Measurements from ENCODE around the gene EMC1. TPM values are rescaled to one million over a fixed set of nuclear protein-coding genes. Genes with fewer than 3 reads are reported as not detected.
"Not testable (repeated sequence)": the region's sequence is repeated elsewhere in the genome, so short reads cannot be mapped to it uniquely, and the experiment has no call there.

EMC1 gene
- total RNA-seq, 1 donor from 2014 or later: 41.6 TPM

DNA sequence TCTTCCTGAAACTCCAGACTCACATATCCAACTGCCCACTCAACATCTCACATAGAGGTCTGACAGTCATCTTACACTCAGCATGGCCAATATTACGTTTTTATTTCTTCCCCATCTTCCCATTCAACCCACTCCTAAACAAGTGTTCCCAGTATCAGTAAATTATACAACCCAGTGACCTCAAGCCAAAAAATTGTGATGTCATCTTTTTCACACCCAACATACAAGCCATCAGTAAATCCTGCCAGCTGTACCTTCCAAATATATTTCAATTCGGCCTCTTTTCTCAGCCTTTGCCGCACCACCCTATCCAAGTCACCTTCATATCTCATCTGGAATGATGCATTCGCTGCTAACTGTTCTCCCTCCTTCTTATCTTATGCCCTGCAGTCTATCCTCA, 60.9 kb downstream of the EMC1 start:
- DNase-seq (ENCODE audit: low read depth in 2 of 2): no peak

DNA sequence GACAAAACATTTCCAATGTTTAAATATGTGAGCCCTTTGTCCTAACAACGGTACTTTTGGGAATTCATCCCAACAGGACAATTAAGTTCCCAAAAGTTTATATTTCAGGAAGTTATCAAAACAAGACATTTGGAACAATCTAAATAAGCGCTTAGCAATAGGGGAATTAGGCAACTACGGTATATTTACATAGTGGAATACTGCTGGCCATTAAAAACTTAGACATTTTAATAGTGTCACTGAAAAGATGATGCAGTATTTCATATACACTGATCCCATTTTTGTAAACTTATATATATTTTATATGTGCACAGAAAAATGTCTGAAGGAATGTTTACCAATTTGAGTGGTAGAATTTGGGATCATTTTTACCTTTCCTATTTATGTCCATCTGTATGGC, 62.1 kb downstream of the EMC1 start:
- DNase-seq (ENCODE audit: low read depth in 2 of 2): no peak

DNA sequence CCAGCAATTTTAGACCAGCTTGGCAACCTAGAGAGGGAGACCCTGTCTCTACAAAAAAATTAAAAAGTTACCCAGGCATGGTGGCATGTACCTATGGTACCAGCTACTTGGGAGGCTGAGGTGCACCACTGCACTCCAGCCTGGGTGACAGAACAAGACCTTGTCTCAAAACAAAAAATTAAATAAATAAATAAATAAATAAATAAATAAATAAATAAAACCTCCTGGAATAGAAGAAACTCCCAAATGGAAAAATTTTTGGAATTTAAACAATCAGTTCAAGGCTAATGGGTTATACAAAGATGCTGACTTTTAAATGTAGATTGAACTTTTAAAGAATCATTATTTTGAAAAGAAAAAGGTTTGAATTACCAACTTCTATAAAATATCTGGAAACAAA, 63.5 kb downstream of the EMC1 start:
- no peak for DNase-seq (ENCODE audit: low read depth in 2 of 2)

DNA sequence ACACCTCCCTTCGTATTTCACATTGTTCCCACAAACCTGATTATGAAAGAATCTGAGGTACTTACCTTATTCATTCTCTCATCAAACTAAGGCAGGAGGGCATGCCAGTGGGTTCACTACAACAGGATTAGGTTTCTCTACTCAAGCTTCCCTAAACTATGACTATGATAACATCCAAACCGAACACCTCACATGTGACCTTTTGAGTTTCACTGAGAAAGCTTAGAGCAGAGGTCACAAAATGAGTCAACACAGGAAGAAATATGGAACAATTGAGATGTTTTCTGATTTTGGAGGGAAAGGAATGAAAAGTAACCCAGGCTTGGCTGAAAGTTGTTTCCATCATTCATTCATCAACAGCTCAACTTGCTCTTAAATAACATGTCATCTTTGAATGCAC, 65.3 kb downstream of the EMC1 start:
- DNase-seq (ENCODE audit: low read depth in 2 of 2): no peak

DNA sequence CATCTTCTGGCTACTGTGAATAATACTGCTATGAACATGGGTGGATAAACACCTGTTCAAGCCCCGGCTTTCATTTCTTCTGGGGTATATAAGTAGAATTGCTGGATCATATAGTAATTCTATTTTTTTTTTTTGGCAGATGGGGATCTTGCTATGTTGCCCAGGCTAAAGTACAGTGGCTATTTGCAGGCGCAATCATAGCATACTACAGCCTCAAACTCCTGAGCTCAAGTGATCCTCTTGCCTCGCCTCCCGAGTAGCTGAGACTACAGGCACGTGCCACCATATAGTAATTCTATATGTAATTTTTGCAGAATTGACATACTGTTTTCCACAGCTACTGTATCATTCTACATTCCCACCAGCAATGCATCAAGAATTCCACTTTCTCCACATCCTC, 69.1 kb downstream of the EMC1 start:
- no peak for DNase-seq (ENCODE audit: low read depth in 2 of 2)

DNA sequence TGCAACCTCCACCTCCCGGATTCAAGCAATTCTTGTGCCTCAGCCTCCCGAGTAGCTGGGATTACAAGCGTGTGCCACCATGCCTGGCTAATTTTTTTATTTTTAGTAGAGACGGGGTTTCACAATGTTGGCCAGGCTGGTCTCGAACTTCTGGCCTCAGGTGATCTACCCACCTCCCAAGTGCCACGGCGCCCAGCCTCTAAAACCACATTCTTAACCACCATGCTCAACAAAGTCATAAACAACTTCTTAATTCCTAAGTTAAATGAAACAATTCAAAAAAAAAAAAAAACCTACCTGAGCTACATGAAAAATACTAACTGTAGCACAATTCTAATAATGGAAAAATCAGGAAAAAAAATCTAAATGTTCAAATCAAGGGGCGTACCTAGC, 71.1 kb downstream of the EMC1 start:
- DNase-seq (ENCODE audit: low read depth in 2 of 2): not testable (repeated sequence)

DNA sequence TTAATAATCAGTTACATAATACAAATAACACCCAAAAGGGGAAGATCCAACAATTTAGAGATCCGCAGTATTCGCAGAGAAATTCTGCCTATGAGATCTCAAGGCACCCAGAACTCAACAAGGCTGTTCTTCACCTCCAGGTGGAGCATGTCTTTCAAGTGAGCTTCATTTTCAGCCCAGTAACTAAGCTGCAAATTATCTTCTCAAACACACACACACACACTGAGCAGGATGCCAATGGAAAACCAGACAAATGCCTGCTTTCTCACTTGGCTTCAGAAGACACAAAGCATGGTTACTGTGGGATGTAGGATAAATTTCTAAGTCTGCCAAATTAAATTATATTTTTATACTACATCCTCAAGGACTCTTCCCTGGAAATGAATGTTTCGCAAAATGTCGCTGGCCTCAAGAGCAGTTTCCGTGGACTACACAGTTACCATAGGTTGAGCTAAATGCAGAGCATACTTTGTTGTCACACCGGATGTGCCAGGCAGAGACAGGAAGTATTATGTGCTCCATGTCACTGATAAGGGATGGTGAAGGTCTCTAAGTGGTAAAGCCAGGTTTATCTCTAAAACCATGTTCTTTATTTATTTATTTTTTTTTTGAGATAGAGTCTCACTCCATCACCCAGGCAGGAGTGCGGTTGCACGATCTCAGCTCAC, 71.6 kb downstream of the EMC1 start:
- peak in 1 of 2 donors; percentile 54 for DNase-seq (ENCODE audit: low read depth in 2 of 2)

DNA sequence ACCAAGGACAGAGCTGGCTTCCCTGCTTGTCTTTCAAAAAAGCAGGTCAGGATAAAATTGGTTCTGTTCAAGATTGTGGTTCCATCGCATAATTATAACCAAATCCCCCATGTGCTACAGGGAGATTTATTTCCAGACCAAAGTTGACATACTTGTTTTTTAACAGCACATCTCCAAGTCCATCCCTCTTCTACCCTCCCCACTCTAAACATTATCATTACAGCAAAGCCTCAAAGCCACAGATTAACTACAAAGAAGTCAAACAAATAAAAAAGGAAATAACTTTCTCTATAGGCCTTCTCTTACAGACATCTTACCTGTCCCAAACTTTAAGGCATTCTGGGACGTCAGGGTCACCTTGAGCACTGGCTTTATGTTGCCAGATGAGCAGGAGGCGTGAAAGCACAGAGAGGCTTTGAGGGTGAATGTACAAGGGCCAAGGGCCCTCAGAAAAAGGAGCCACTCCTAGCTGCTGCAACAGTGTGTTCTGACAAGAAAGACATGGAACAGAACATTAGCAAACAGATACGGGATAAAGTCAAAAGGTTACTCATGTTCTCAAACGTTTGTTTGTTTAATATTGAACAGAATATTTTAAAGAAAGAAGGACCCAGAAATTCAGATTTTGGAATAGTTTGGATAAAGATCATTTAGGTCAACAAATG, 72.5 kb downstream of the EMC1 start:
- DNase-seq (ENCODE audit: low read depth in 2 of 2): no peak

DNA sequence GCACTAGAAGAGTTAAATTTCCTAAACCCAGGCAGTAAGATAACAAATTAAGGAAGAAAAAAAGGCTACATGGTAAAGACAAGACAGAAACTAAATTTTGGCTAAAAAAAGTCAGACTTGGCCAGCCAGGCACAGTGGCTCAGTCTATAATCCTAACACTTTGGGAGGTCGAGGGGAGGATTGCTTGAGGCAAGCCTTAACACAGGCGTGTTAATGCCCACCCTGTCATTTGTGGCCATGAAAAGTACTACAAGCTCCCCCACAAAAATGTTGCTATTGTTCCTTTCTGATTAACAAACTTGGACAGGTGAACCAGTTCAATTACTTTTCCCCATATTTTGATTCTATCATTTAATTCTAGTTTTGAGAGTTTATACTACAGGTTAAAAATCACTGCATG, 73.5 kb downstream of the EMC1 start:
- DNase-seq (ENCODE audit: low read depth in 2 of 2): no peak

DNA sequence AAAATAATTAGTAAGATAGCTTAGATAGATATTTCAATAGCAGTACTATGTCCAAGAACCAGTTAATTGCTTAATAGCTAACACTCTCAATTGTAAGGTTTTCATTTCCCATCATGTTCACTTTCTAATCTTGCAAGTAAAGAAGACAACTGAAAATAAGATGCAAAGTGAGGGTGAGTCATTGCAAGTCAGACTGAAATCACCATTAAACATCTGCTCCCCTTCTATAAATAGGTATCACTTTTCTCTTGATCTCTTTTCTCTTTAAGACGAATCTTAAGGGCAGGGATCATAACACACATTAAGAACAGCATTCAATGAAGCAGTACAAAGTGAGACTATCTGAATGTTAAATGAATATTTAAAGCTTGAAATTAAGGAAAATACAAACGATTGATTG, 81.7 kb downstream of the EMC1 start:
- no peak for DNase-seq (ENCODE audit: low read depth in 2 of 2)

DNA sequence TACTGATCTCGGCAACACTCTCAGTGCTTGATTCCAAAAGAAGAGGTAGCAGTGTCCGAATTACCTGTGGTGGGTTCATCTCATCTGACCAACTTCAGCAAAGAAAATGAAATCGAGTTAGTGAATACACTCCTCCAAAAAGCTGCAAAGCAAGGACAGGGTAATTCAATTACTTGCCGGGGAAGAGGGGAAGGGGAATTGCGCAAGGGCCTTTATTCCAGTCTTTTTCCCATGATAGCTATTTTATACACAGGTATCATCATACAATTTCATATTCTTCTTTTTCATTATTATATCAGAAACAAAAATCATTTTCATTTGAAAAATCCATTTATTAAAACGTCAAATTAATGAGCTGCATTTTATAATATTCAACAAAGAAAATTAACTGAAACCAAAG, 84.2 kb downstream of the EMC1 start:
- no peak for DNase-seq (ENCODE audit: low read depth in 2 of 2)

DNA sequence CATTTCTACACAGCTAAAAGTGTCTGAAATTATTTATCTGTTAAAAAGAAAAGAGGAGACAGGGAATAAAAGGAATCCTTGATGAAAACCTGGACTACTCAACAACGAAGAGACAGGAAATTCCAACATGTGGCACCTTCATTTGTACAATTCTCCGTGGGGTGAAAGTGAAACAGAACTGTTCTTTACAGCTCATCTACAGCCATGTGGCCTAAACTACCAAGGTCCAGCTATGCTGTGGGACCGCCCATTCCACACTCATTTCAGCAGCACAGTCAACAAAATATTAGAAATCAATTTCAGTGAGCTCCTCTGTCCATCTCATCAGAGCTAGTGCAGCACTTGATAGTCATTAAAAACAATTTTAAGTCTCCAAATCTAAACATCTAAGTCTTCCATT, 85.3 kb downstream of the EMC1 start:
- DNase-seq (ENCODE audit: low read depth in 2 of 2): peak in 1 of 2 donors; percentile 6

Other genes starting within 250 kb of the EMC1 start
- 74.1 and 99.1 TPM in 2 replicates for gene UBR4, start 41.3 kb downstream of the EMC1 start, total RNA-seq
- 19.4 and 19.7 TPM in 2 replicates for gene MRTO4, start 281 bp upstream of the EMC1 start, total RNA-seq
- gene AKR7A3, start 37.2 kb upstream of the EMC1 start, total RNA-seq: 0.13 and 0.25 TPM in 2 replicates
- 49.7 and 67.5 TPM in 2 replicates for gene AKR7A2, start 60.6 kb upstream of the EMC1 start, total RNA-seq
- 10.9 and 18.5 TPM in 2 replicates for gene SLC66A1, start 60.8 kb upstream of the EMC1 start, total RNA-seq
- gene CAPZB, start 234.0 kb upstream of the EMC1 start, total RNA-seq: 119 and 202 TPM in 2 replicates

Measured in dermis microvascular lymphatic vessel endothelial cell (primary cell).